SU-DHL-6 (cell line): ENCODE data around the gene MOCS3.

Experiments
- EZH2phosphoT487 ChIP-seq: fragments of 200-600 bp; sonication (generic), shearing (Covaris generic); conservative IDR thresholded peaks from 2 replicates; pipeline ENCODE4 v1.6.1; 2018; ENCODE audit warnings: mild to moderate bottlenecking, antibody characterized with exemption, low read length, moderate library complexity, mixed read lengths
- TF ChIP-seq, protein P1 (sequence below): fragments of 200-600 bp; sonication (generic); IDR thresholded peaks from one replicate; pipeline ENCODE4 v1.5.1; 2017; ENCODE audit warnings: antibody characterized with exemption, mild to moderate bottlenecking, low read length, moderate library complexity; ENCODE audit not compliant: insufficient read depth, poor library complexity, severe bottlenecking

DNA sequence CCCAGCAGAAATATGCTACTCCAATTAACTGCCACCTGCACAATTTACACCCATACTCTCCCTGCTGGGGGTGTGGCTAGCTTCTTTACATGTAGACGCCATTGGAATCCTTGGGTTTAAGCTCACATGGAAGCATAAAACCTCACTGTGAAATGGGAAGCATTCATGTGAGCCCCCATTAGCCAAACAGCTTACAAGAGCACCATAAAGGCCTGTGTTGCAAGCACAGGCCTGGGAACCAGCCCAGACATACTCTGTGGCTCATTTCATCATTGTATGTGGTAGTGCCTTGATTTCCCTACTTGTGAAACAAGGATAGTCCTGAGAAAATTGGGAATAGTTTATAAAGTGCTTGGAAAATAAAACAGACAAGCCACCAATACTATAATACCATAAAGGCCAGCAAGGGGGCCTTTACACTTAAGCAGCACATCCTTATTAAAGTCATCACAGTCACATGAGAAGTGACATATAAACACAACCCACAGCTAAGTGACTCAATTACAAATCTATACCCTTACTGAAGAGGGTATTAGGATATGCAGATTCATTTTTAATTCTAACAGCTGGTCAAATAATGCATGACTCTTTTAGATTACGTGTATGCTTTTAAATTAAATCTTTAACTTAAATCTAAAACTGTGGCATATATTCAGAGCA lies 34.2 kb upstream of the MOCS3 start:
- TF ChIP-seq, protein P1, sequence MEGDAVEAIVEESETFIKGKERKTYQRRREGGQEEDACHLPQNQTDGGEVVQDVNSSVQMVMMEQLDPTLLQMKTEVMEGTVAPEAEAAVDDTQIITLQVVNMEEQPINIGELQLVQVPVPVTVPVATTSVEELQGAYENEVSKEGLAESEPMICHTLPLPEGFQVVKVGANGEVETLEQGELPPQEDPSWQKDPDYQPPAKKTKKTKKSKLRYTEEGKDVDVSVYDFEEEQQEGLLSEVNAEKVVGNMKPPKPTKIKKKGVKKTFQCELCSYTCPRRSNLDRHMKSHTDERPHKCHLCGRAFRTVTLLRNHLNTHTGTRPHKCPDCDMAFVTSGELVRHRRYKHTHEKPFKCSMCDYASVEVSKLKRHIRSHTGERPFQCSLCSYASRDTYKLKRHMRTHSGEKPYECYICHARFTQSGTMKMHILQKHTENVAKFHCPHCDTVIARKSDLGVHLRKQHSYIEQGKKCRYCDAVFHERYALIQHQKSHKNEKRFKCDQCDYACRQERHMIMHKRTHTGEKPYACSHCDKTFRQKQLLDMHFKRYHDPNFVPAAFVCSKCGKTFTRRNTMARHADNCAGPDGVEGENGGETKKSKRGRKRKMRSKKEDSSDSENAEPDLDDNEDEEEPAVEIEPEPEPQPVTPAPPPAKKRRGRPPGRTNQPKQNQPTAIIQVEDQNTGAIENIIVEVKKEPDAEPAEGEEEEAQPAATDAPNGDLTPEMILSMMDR = no peak
- TF ChIP-seq EZH2phosphoT487 = no peak
